GM19468 (cell line): Measurements from ENCODE around the gene LRP3.
A peak's percentile ranks its signal among the peaks of the same experiment; 100 is the strongest.
"Not testable (repeated sequence)": the region's sequence is repeated elsewhere in the genome, so short reads cannot be mapped to it uniquely, and the experiment has no call there.

Experiments used
- ATAC-seq: cut with Tn5 transposase; IDR thresholded peaks from one replicate; pipeline ENCODE4 v1.9.1; 2021; ENCODE audit warnings: mild to moderate bottlenecking, moderate library complexity, moderate number of reproducible peaks; ENCODE audit not compliant: unreplicated experiment; ENCODE audit errors: extremely low read depth

LRP3 gene

GRCh38 chr19:33175886-33176669 lies 18.1 kb upstream of the LRP3 start:
- no peak for ATAC-seq

GRCh38 chr19:33176670-33177416 lies 17.3 kb upstream of the LRP3 start:
- ATAC-seq = peak; percentile 77

- ATAC-seq = peak; percentile 6
Measured at GRCh38 chr19:33177417-33177979, 16.6 kb upstream of the LRP3 start.

GRCh38 chr19:33186431-33187182 lies 7.5 kb upstream of the LRP3 start:
- no peak for ATAC-seq

GRCh38 chr19:33187183-33187540 lies 7.0 kb upstream of the LRP3 start:
- ATAC-seq = no peak

- no peak for ATAC-seq
Measured at GRCh38 chr19:33189453-33189852, 4.7 kb upstream of the LRP3 start.

- ATAC-seq = not testable (repeated sequence)
Measured at GRCh38 chr19:33191092-33191491, 3.0 kb upstream of the LRP3 start.

- ATAC-seq = no peak
Measured at GRCh38 chr19:33191501-33191900, 2.6 kb upstream of the LRP3 start.

GRCh38 chr19:33192010-33192409 lies 2.1 kb upstream of the LRP3 start:
- ATAC-seq = no peak

GRCh38 chr19:33193269-33193864 lies 763 bp upstream of the LRP3 start:
- no peak for ATAC-seq

- no peak for ATAC-seq
Measured at GRCh38 chr19:33194532-33194885, 379 bp downstream of the LRP3 start.

GRCh38 chr19:33194886-33195644 lies 935 bp downstream of the LRP3 start:
- ATAC-seq = no peak

GRCh38 chr19:33195645-33196347 lies 1.7 kb downstream of the LRP3 start:
- no peak for ATAC-seq

GRCh38 chr19:33196446-33197193 lies 2.5 kb downstream of the LRP3 start:
- no peak for ATAC-seq

- no peak for ATAC-seq
Measured at GRCh38 chr19:33197591-33198000, 3.5 kb downstream of the LRP3 start.

GRCh38 chr19:33198169-33198568 lies 4.0 kb downstream of the LRP3 start:
- no peak for ATAC-seq

GRCh38 chr19:33199441-33200265 lies 5.5 kb downstream of the LRP3 start:
- ATAC-seq = no peak
